Epithelial cell of proximal tubule (primary cell): ENCODE measurements around the gene RASA4. TPM values are rescaled to one million over a fixed set of nuclear protein-coding genes. Genes with fewer than 3 reads are reported as not detected.
"Not testable (repeated sequence)": the region's sequence is repeated elsewhere in the genome, so short reads cannot be mapped to it uniquely, and the experiment has no call there.

Source experiments
- DNase-seq: peaks from one replicate; pipeline ENCODE4 v3.0.0-alpha.2; 2011; ENCODE audit warnings: low read depth
- H3K4me3 ChIP-seq: 2 replicates; pipeline ENCODE4 v1.5.1; 2011; ENCODE audit warnings: low read depth, mild to moderate bottlenecking, low read length
- total RNA-seq: library from RNA; depleted of rRNA; stranded (reverse); fragments of >200 nt; gene quantifications from 2 replicates; pipeline ENCODE4 v1.2.3, GENCODE V29; 2015

Gene RASA4
- total RNA-seq, 1 donor from 2014 or later = 8.1 TPM

- not testable (repeated sequence) for H3K4me3 ChIP-seq, DNase-seq
These were observed 6.1 kb downstream of the RASA4 start for GRCh38 chr7:102610441-102610840.

GRCh38 chr7:102609734-102610133, 6.8 kb downstream of the RASA4 start:
- not testable (repeated sequence) for H3K4me3 ChIP-seq, DNase-seq

GRCh38 chr7:102606848-102607247, 9.7 kb downstream of the RASA4 start:
- not testable (repeated sequence) for H3K4me3 ChIP-seq, DNase-seq

- not testable (repeated sequence) for DNase-seq, H3K4me3 ChIP-seq
These were observed 12.0 kb downstream of the RASA4 start for GRCh38 chr7:102604431-102605145.

DNA sequence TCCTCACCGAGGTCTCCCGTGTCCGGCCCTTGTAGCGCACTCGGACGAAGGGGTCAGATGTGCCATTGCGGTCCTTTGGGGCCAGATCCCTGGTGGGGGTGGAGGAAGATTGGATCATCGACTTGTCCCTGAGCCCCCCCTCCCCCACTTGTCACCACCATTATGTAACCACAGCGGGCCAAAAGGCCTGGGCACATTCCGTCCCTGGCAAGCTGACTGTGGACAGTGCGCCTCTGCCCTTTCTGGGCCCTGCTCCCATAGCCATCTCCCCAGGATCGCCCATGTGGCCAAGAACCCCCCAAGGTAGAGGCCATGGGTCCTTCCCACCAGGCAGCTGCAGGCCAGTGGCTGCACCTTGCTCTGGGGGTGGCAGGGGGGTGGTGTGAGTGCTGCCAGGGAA, 14.2 kb downstream of the RASA4 start:
- DNase-seq, H3K4me3 ChIP-seq: not testable (repeated sequence)

DNA sequence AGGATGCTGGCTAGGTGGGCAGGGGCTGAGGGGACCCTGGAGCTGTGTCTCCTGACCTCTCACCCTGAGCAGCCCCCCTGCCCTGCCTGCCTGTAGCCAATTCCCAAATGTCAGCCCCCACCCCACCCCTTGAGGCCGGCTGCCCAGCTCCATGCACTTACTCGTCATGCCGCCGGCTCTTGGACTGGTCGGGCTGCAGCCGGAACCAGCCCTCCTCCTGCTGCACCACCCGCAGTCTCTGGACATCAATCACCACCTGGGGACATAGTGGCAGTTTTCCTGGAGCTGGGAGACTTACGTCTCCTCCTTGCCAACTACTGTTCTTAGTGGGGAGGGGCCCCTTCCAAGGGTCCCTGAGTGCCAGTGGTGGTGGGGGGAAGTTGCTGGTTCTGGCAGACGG, 16.9 kb downstream of the RASA4 start:
- DNase-seq = not testable (repeated sequence)

GRCh38 chr7:102596036-102596435, 20.5 kb downstream of the RASA4 start:
- DNase-seq = not testable (repeated sequence)

More for the DNA sequence above, 16.9 kb downstream of the RASA4 start:
- not testable (repeated sequence) for H3K4me3 ChIP-seq

DNA sequence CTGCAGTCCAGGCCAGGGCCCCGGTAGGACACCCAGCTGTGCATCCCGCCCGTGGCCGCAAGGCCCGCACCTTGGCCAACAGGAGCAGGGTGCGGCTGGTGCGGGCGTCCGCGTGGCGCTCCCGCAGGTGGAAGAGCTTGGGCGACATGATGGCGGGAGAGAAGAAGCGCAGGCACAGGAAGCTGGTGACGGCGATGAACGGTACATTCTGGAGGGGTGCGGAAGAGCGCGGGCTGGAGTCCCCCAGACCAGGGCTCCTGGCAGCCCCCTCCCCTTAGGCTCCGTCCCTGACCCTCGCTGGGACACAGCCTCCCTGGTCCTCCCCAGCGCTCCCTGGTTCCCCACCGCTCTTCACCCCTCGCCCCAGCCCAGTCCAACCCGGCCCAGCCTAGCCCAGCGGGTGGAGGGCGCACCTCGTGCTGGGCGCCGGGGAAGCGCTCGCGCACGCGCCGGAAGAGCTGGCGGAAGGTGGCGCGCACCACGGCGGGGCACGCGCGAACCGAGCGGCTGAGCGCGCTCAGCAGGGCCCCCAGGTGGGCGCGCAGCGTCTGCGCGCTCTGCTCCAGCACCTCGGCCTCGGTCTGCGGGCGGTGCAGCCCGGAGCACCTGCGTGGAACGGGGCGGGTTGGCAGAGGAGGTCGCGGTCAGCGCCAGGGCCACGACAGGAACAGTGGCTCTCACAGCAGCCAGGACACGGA, 22.8 kb downstream of the RASA4 start:
- not testable (repeated sequence) for DNase-seq, H3K4me3 ChIP-seq

More at GRCh38 chr7:102596036-102596435, 20.5 kb downstream of the RASA4 start:
- H3K4me3 ChIP-seq = not testable (repeated sequence)

- not testable (repeated sequence) for DNase-seq, H3K4me3 ChIP-seq
These were observed 24.0 kb downstream of the RASA4 start for GRCh38 chr7:102592477-102593019.

- DNase-seq, H3K4me3 ChIP-seq: not testable (repeated sequence)
These were observed 26.7 kb downstream of the RASA4 start for GRCh38 chr7:102589857-102590256.

DNA sequence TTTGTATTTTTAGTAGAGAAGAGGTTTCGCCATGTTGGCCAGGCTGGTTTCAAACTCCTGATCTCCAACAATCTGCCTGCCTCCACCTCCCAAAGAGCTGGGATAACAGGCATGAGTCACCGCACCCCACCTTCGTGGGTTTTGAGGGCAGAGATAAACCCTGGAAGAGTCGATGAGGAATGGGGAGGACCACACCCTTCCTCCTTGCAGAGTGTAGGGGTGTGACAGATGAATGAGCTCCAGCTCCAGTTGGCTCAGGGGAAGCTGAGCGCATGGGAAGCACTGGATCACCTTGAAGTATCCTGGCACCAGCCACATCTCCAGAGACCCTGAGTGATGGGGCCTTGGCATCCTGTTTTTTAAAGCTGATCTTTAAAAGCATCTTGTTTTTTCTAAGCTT, 33.1 kb downstream of the RASA4 start:
- DNase-seq, H3K4me3 ChIP-seq: not testable (repeated sequence)

DNA sequence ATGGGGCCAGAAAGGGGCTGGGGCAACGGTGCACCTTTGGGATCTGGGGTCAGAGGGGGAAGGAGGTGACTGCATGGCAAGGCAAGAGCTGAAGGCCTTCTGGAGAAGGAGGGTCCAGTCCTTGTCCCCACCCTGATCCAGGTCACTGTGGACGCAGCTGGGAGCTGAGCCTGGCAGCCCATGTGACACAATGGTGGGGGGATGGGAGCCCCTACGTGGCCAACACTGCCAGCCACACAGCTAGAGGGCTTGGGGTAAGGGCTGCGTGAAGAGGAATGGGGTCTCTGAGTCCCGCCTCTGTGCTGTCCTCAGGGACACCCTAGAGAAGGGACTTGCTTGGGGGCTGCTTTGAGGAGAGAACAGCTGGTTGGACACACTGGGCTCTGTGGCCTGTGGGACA, 34.8 kb downstream of the RASA4 start:
- not testable (repeated sequence) for DNase-seq, H3K4me3 ChIP-seq

- not testable (repeated sequence) for H3K4me3 ChIP-seq, DNase-seq
These were observed 38.1 kb downstream of the RASA4 start for GRCh38 chr7:102578486-102578885.

DNA sequence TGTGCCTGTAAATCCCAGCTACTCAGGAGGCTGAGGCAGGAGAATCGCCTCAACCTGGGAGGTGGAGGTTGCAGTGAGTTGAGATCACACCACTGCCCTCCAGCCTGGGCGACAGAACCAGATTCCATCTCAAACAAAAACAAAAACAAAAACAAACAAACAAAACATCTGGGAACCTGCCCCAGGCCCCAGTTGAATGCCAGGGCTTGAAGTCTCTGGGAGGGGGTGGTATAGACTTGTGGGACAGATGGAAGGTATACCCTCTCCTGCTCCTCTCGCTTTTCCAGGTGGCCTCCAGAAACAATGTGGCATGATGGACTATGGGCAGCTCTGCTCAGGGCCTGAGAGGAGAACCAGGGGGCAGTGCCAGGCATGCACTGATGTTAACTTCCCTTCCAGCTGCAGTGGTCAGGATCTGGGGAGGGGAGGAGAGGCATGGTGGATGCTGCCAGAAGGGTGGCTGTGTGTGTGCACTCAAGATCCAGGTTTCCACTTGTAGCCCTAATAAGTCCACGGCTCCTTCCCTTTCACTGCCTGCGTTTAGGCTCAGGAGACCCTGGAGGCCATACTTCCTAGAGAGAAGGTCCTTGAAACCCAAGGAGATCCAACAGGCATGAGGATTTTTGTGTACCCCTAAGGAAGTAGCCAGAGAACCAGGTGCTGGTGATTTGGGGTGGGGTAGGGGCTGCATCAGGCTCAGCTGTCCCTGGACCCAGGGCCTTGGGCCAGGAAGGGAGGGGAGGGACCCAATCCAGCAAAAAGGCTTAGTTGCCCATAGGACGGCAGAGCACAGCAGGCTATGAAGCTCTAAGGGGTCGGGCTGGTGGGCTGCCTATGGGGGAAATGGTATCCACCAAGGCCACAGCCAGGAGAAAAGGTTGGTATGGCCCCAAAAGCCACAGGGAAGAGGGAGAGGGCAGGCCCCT, 39.0 kb downstream of the RASA4 start:
- H3K4me3 ChIP-seq, DNase-seq: not testable (repeated sequence)

- not testable (repeated sequence) for DNase-seq, H3K4me3 ChIP-seq
These were observed 40.2 kb downstream of the RASA4 start for GRCh38 chr7:102576363-102576762.

GRCh38 chr7:102574607-102575006, 41.9 kb downstream of the RASA4 start:
- H3K4me3 ChIP-seq, DNase-seq: not testable (repeated sequence)
